Activated T-helper 9 cell treated with anti-CD3 and anti-CD28 coated beads, Interleukin-2, amount 50 U/mL, for 16 hours (primary cell): ENCODE data around the gene UROC1.
"Not testable (repeated sequence)": the region's sequence is repeated elsewhere in the genome, so short reads cannot be mapped to it uniquely, and the experiment has no call there.

Experiments used
- DNase-seq: peaks from one replicate; pipeline ENCODE4 v3.0.0-alpha.2; 2020; ENCODE audit warnings: low read depth

UROC1 gene

DNA sequence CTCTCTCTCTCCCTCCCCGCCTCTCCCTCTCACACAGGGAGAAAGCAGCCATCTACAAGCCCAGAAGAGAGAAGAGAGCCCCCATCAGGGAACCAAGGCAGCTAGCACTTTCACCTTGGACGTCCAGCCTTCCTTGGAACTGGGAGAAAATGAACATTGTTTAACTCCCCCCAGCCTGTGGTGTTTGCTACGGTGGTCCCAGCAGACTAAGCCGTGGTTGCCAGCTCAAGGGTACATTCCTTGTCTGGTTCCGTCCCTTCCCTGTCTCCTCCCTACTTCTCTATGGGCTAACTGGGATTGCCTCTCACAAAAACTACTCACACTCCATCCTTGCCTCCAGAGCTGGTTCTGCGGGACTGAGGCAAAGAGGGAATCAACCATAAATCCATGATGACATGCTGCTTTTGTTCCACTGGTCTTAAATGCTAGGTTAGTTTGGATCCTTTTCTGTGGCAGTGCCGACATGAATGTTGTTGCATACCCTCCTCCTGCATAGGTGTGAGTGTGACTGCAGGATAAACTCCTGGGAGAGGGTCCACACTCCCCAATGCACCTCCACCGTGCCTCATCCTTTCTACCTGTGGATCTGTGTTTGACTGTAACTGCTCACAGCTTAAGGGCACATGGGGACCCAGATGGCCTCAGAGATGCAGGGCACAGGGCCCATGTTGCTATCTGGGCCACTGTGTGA, 29.1 kb upstream of the UROC1 start:
- DNase-seq = no peak

- DNase-seq = no peak
Observed at GRCh38 chr3:126546013-126546412, 28.4 kb upstream of the UROC1 start.

GRCh38 chr3:126545544-126545943, 28.0 kb upstream of the UROC1 start:
- no peak for DNase-seq

DNA sequence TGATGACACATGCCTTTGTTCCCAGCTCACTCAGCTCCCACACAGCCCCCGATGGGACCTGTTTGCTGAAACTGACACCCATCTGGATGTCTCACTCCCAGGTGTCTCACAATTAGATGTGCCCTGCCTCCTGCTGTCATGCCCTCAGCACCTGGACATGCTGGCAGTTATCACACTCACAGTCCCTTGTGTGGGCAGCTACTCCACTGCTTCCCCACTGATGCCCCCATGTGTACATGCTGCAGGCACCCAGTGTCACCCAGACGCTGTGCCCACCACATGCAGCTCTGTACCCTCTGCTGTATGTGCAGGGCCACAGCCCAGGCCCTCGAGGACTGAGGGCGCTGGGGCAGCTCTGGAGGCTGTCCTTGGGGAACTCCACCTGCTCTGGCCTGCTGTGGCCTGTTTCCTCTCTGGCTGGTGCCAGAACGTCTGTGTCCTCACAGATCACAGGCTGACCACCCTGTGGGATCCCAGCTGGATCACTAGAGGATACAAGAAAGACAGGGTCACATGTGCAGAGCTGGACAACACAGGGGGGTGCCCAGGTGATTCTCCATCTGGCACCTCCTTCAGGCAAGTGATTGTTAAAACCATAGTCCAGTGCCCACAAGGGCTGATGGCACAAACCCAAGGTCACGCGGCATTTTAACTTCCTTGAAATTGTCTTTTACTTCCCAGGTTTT, 27.2 kb upstream of the UROC1 start:
- DNase-seq = no peak

DNA sequence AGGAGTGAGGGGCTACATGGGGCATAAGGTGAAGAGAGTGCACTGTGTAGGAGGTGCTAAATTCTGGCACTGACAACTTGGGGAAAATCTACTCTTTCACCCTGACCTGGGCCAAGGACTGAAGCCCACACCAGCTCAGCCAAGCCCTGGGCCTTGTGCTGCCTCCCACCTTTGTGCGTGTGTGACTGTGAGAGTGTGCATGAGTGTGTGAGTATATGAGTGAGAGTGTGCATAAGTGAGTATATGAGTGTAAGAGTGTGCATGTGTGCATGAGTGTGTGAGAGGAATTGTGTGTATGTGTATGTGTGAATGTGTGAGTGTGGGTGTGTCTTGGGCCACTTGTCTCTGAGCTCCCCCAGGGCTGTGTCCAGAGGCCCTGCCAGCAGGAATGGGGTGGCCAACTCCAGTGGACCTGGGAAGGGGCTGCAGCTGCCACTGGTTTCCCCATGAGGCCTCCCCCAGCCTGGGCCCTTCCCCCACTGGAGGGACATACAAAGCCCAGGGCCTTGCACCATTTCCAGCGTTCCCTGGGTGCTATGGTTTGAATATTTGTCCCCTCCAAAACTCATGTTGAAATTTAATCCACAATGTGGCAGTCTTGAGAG, 26.0 kb upstream of the UROC1 start:
- no peak for DNase-seq

DNA sequence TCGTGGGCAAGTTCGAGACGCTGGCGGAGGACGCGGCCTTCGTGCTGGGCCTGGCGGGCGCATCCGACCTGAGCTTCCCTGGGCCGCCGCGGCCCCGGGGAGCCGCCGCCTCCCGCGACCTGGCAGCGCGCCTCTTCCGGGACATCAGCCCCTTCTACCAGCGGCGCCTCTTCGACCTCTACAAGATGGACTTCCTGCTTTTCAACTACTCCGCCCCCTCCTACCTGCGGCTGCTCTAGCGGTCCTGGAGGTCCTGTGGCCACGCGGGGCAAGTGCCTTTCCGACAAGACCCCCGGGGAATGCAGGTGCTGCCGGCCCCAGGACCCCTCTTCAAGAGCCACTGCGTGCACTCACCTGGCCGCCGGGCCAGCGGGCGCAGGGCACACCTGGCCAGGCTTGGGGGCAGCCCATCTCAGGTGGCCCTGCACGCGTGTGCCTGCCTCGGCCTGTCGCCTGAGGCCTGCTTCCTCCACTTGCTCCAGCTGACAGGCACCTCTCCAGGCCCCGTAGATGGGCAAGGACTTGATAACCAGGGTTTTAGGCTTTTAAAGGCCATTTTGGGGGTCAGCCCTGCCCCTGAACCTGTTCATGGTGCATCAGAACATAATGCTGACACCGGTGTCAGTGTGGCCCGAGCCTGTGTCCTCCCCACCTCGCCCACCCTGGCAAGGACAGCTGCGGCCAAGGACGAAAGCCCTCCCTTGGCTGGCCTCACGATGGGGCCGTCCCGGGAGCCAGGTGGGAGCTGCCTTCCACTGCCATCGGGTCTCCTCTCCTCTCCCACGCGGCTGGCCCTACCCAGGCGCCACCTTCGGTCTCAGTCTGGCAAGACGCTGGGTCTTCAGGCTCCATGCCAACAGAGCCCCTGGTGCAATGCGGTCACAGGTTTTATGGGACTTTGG, 25.0 kb upstream of the UROC1 start:
- no peak for DNase-seq

DNA sequence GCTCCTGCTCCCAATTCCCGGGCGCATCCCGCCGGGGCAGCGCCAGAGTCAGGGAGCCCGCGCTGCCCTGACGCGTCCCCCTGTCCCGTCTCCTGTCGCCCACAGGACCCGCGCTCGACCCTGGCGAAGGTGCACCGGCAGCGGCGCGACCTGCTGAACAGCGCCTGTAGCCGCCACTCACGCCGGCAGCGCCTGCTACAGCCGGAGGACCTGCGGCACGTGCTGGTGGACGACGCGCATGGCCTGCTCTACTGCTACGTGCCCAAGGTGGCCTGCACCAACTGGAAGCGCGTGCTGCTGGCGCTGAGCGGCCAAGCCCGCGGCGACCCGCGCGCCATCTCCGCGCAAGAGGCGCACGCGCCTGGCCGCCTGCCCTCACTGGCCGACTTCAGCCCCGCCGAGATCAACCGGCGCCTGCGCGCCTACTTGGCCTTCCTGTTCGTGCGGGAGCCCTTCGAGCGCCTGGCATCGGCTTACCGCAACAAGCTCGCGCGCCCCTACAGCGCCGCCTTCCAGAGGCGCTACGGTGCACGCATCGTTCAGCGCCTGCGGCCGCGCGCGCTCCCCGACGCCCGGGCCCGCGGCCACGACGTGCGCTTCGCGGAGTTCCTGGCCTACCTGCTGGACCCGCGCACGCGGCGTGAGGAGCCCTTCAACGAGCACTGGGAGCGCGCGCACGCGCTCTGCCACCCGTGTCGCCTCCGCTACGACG, 24.2 kb upstream of the UROC1 start:
- no peak for DNase-seq

- DNase-seq = no peak
Observed at GRCh38 chr3:126540951-126541627, 23.5 kb upstream of the UROC1 start.

GRCh38 chr3:126540342-126540849, 22.8 kb upstream of the UROC1 start:
- DNase-seq = no peak

DNA sequence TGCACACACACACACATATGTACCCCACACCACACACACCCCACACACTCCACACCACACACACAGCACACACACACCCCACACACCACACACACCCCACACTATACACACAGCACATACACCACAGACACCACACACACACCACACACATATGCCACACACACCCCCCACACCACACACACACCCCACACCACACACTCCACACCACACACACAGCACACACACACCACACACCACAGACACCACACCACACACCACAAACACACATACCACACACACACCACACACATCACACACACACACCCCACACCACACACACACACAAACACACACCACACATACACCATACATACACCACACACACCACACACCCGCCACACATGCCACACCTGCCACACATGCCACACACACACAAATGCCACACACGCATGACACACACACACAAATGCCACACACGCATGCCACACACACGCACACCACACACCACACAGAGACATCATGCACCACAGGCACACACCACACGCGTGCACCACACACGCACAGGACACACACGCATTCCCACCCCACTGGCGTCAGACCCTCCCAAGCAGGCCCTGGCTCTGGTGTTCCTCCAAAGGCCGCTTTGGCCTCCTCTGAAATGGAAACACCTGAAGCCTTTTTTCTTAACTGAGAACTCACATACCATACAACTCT, 22.1 kb upstream of the UROC1 start:
- no peak for DNase-seq

GRCh38 chr3:126538966-126539365, 21.4 kb upstream of the UROC1 start:
- DNase-seq = no peak

- DNase-seq = no peak
Observed at GRCh38 chr3:126538316-126538715, 20.7 kb upstream of the UROC1 start.

DNA sequence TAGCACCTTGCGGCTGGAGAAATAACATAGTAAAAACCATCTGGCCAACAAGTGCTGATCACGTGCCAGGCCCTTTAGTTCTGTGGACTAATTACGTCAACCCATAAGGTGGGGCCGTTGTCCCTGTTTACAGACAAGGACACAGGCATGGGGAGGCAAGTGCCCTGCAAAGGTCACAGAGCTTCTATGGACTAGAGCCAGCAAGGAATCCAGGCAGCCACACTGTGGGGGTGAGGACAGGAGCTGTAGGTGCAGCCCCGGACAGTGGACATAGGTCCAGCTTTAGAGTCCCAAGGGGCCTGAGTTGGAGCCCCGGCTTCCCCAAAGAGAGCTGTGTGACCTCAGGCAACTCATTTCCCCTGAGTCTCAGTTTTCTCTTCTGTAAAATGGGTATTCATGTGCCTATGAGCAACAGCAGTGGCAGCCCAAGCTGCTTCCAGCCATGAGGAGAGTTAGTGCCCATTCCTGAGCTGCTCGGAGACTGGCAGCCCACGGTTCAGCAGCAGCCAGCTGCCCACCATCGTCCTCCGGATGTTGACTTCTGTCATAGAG, 20.2 kb upstream of the UROC1 start:
- no peak for DNase-seq

DNA sequence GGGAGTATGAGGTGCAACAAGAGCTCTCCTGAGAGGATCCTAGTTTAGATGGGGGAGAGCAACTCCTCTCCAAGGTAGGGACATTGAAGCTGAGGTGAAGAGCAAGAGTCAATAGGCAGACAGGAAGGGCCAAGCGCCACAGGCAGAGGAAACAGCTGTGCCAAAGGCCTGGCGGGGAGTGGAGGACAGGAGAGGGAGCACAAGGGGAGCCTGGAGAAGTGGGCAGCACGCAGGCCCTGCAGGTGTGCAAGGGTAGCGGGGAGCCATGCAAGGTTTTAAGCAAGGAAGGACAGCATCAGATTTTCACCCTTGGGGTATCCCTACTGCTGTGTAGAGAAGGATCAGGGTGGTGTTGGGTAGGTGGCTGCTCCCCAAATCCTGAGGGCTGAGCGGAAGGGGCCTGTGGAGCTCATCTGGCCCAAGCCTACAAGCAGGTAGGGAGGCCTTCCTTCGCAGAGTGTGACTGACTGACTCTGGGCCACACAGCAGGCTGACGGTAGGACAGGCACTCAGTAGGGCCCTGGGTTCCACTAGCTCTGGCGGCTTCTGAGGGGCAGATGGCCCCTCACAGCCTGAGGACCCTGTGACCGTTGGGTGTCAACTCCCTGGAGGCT, 19.6 kb upstream of the UROC1 start:
- DNase-seq = no peak

DNA sequence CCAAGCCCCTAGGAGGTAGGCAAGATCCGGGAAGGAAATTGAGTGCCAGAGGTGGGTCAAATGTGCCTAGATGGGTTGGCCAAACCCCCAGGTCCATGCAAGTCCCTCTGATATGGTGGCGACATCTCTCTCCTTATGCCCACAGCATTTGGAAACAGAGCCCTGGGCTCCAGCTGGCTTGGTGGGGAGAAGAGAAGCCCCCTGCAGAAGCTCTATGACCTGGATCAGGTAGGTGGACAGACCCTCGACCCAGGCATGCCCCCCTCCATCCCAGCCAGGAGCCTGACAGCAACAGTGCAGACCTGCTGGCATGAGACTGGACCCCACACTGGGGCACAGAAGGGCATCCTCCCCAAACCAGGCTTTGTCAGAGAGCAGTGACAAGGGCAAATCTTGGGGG, 18.6 kb upstream of the UROC1 start:
- no peak for DNase-seq

DNA sequence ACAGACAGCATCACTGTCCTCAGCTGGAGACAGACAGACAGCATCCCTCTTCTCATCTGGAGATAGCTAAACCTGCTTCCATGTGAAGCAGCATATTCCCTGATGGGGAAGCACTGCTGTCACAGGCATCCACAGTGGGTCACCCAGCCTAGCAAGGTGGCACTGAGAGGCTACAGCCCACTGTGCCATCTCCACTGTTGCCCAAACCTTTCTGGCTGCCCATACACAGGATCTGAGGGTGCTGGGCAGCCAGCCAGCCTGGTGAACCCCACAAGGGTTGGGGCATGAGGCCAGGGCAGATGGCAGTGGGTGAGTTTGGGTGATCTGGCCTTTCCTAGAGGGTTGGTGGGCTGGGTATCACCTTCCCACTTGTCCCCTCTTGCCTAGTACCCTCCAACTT, 18.1 kb upstream of the UROC1 start:
- no peak for DNase-seq

DNA sequence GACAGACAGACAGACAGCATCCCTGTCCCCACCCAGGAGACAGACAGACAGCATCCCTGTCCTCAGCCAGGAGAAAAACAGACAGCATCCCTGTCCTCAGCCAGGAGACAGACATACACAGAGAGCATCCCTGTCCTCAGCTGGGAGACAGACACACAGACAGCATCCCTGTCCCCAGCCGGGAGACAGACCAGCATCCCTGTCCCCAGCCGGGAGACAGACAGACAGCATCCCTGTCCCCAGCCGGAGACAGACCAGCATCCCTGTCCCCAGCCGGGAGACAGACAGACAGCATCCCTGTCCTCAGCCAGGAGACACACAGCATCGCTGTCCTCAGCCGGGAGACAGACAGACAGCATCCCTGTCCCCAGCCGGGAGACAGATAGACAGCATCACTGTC, 17.1 kb upstream of the UROC1 start:
- DNase-seq = not testable (repeated sequence)

- no peak for DNase-seq
Observed at GRCh38 chr3:126533506-126533905, 15.9 kb upstream of the UROC1 start.

GRCh38 chr3:126531051-126531330, 13.4 kb upstream of the UROC1 start:
- no peak for DNase-seq
